Sigmoid colon (tissue), 7 donors: ENCODE results near the gene FNDC10. TPM values are rescaled to one million over a fixed set of nuclear protein-coding genes. Genes with fewer than 3 reads are reported as not detected.
"Not testable (repeated sequence)": the region's sequence is repeated elsewhere in the genome, so short reads cannot be mapped to it uniquely, and the experiment has no call there.

Experiments used
- DNase-seq: peaks from one replicate; pipeline ENCODE4 v3.0.0-alpha.2; 2019
- H3K27ac ChIP-seq, 4 donors: fragments of 200-600 bp; sonication (generic); one replicate each; pipeline ENCODE4 v1.5.1; 2016 to 2019; ENCODE audit warnings: mild to moderate bottlenecking in 1 of 4
- H3K27me3 ChIP-seq, 3 donors: fragments of 200-600 bp; sonication (generic); one replicate each; pipeline ENCODE4 v1.5.1; 2019; ENCODE audit warnings: mild to moderate bottlenecking in 1 of 3
- H3K36me3 ChIP-seq, 4 donors: fragments of 200-600 bp; sonication (generic); one replicate each; pipeline ENCODE4 v1.5.1; 2016 to 2019
- H3K4me1 ChIP-seq, 4 donors: fragments of 200-600 bp; sonication (generic); one replicate each; pipeline ENCODE4 v1.5.1; 2017 to 2019
- H3K4me3 ChIP-seq, 4 donors: fragments of 200-600 bp; sonication (generic); one replicate each; pipeline ENCODE4 v1.5.1; 2017 to 2019; ENCODE audit warnings: mild to moderate bottlenecking in 2 of 4, moderate library complexity in 1 of 4
- H3K9me3 ChIP-seq, 4 donors: fragments of 200-600 bp in 3 of 4; sonication (generic) in 3 of 4; one replicate each; pipeline versions ENCODE4 v1.5.1 to v1.6.1; 2013 to 2019
- CTCF ChIP-seq, 4 experiments: fragments of 450-650 bp in 3 of 4; fragments of 200-600 bp in 1 of 4; IDR thresholded peaks; one replicate each; pipeline ENCODE4 v1.5.1; 2016 to 2019; ENCODE audit warnings: antibody characterized with exemption in 4 of 4, mild to moderate bottlenecking in 3 of 4, moderate library complexity in 2 of 4
- EP300 ChIP-seq, 4 donors: sonication (generic); formaldehyde crosslinking; IDR thresholded peaks; one replicate each; pipeline ENCODE4 v1.6.1; 2017; ENCODE audit warnings: antibody characterized with exemption in 4 of 4
- POLR2A ChIP-seq, 2 donors: fragments of 450-650 bp; IDR thresholded peaks; one replicate each; pipeline ENCODE4 v1.6.1; 2016; ENCODE audit warnings: antibody characterized with exemption in 2 of 2, mild to moderate bottlenecking in 2 of 2, moderate library complexity in 2 of 2
- POLR2AphosphoS5 ChIP-seq, 4 donors: sonication (generic); formaldehyde crosslinking; IDR thresholded peaks; one replicate each; pipeline ENCODE4 v1.6.1; 2017; ENCODE audit warnings: antibody characterized with exemption in 4 of 4
- WGBS, 2 donors: extraction: QIAGEN DNeasy Blood & Tissue Kit; methylation state at CpG; one replicate each; pipeline ENCODE4 v1.1.7; 2013; 5-methylcytosine and 5-hydroxymethylcytosine counted together
- intact Hi-C: fragments of 100-400 bp; cut with DNase I; formaldehyde crosslinking; loops from one replicate; pipeline ENCODE4 v1.15.1; 2023
- polyA plus RNA-seq, 3 donors: library from polyadenylated mRNA; stranded (reverse); fragments of 200-250 nt; gene quantifications; one replicate each; pipeline ENCODE4 v1.2.3, GENCODE V29; 2013
- total RNA-seq, 4 donors: library from RNA; depleted of rRNA; stranded (reverse); fragments of >200 nt; gene quantifications; one replicate each; pipeline ENCODE4 v1.1.0, GENCODE V29; 2016
- donor health status: healthy with polysubstance abuse.
- donor health status: Bipolar disorder and iron deficiency.
- donor health status: healthy.

Gene FNDC10
- total and polyA plus RNA-seq, 7 donors: 0.82 to 3.5 (median 2.2) TPM

GRCh38 chr1:1561801-1562470 is 38.0 kb downstream of the FNDC10 start:
- Histone ChIP-seq H3K27ac (no peak overlapping the region), H3K4me1 (peaks cover 0 to 4% (median under 1%) of the 10 kb centered on the region in 4 donors), H3K27me3 (no peaks in the 10 kb centered on the region), H3K36me3 (peaks cover 21 to 52% (median 40%) of the 10 kb centered on the region in 4 donors), H3K4me3 (no peak overlapping the region), H3K9me3 (no peaks in the 10 kb centered on the region)
- 94 to 95% methylated on average over 15 of the region's 15 CpGs for WGBS, 2 donors
- DNase-seq: no peak
- TF ChIP-seq POLR2AphosphoS5 (IDR thresholded peaks at IDR 0.05) (no peak), EP300 (IDR thresholded peaks at IDR 0.05) (no peak), CTCF (IDR thresholded peaks at IDR 0.05) (no peak), POLR2A (IDR thresholded peaks at IDR 0.05) (no peak)
- intact Hi-C loops: no loop called here

GRCh38 chr1:1560178-1560577 is 39.8 kb downstream of the FNDC10 start:
- H3K36me3 ChIP-seq: peaks cover 21 to 52% (median 36%) of the 10 kb centered on the region in 4 donors

GRCh38 chr1:1559066-1559465 is 40.9 kb downstream of the FNDC10 start:
- Histone ChIP-seq H3K27me3 (no peaks in the 10 kb centered on the region), H3K27ac (no peak overlapping the region), H3K36me3 (peaks cover 16 to 42% (median 29%) of the 10 kb centered on the region in 4 donors), H3K4me1 (peaks cover 0 to 7% (median 3%) of the 10 kb centered on the region in 4 donors), H3K9me3 (no peaks in the 10 kb centered on the region), H3K4me3 (no peak overlapping the region)
- no peak for DNase-seq
- 87 to 90% methylated on average over 17 of the region's 17 CpGs for WGBS, 2 donors
- intact Hi-C loops: no loop called here
- TF ChIP-seq CTCF (IDR thresholded peaks at IDR 0.05): no peak
- TF ChIP-seq POLR2AphosphoS5 (IDR thresholded peaks at IDR 0.05): no peak
- TF ChIP-seq POLR2A (IDR thresholded peaks at IDR 0.05): no peak
- no peak for TF ChIP-seq EP300 (IDR thresholded peaks at IDR 0.05)

More at GRCh38 chr1:1560178-1560577, 39.8 kb downstream of the FNDC10 start:
- intact Hi-C loops: no loop called here
- Histone ChIP-seq H3K4me3 (no peak overlapping the region), H3K4me1 (no peaks in the 10 kb centered on the region), H3K27ac (no peak overlapping the region), H3K9me3 (no peaks in the 10 kb centered on the region), H3K27me3 (no peaks in the 10 kb centered on the region)
- no peak for DNase-seq
- TF ChIP-seq POLR2AphosphoS5 (IDR thresholded peaks at IDR 0.05): no peak
- TF ChIP-seq CTCF (IDR thresholded peaks at IDR 0.05): no peak
- TF ChIP-seq POLR2A (IDR thresholded peaks at IDR 0.05): no peak
- TF ChIP-seq EP300 (IDR thresholded peaks at IDR 0.05): no peak
- WGBS, 2 donors: 91 to 92% methylated on average over 9 of the region's 9 CpGs

- no peak for DNase-seq
- intact Hi-C loops: no loop called here
These were observed 41.3 kb downstream of the FNDC10 start for GRCh38 chr1:1558591-1558990.

GRCh38 chr1:1557688-1558087 is 42.2 kb downstream of the FNDC10 start:
- H3K27me3 ChIP-seq, H3K9me3 ChIP-seq, H3K27ac ChIP-seq, intact Hi-C loops, H3K4me1 ChIP-seq, DNase-seq, H3K4me3 ChIP-seq: not testable (repeated sequence)
- WGBS, 2 donors: 95 to 96% methylated on average over 7 of the region's 7 CpGs
- H3K36me3 ChIP-seq: peaks cover 2 to 28% (median 20%) of the 10 kb centered on the region in 4 donors

More at GRCh38 chr1:1558591-1558990, 41.3 kb downstream of the FNDC10 start:
- H3K4me3 ChIP-seq: no peak overlapping the region
- no peak overlapping the region for H3K27ac ChIP-seq
- TF ChIP-seq POLR2A (IDR thresholded peaks at IDR 0.05) (no peak), EP300 (IDR thresholded peaks at IDR 0.05) (no peak), POLR2AphosphoS5 (IDR thresholded peaks at IDR 0.05) (no peak), CTCF (IDR thresholded peaks at IDR 0.05) (no peak)
- WGBS, 2 donors: 71 to 74% methylated on average over 4 of the region's 4 CpGs
- H3K27me3 ChIP-seq: no peaks in the 10 kb centered on the region
- no peaks in the 10 kb centered on the region for H3K9me3 ChIP-seq
- H3K4me1 ChIP-seq: peaks cover 0 to 7% (median 3%) of the 10 kb centered on the region in 4 donors
- peaks cover 11 to 38% (median 26%) of the 10 kb centered on the region in 4 donors for H3K36me3 ChIP-seq

GRCh38 chr1:1556961-1557360 is 43.0 kb downstream of the FNDC10 start:
- H3K4me3 ChIP-seq, H3K27ac ChIP-seq, DNase-seq, H3K9me3 ChIP-seq, H3K27me3 ChIP-seq, H3K4me1 ChIP-seq, intact Hi-C loops: not testable (repeated sequence)
- peaks cover 0 to 21% (median 13%) of the 10 kb centered on the region in 4 donors for H3K36me3 ChIP-seq
- 91 to 93% methylated on average over 11 of the region's 11 CpGs for WGBS, 2 donors
